H9 (cell line): ENCODE data around the gene GPBAR1. TPM values are rescaled to one million over a fixed set of nuclear protein-coding genes. Genes with fewer than 3 reads are reported as not detected.

Source experiments
- DNase-seq: peaks from one replicate; pipeline ENCODE4 v3.0.0-alpha.2; 2017
- H2AFZ ChIP-seq: one replicate; pipeline ENCODE4 v1.6.1; 2013; ENCODE audit warnings: mild to moderate bottlenecking, low read length, control low read depth, moderate library complexity
- H2AK5ac ChIP-seq: 2 replicates; pipeline ENCODE4 v1.6.1; 2013; ENCODE audit warnings: low read length, control low read depth, mixed read lengths; ENCODE audit not compliant: insufficient read length
- H2BK120ac ChIP-seq: one replicate; pipeline ENCODE4 v1.6.1; 2013; ENCODE audit warnings: low read depth, mild to moderate bottlenecking, low read length, control low read depth, inconsistent platforms; ENCODE audit not compliant: poor library complexity, severe bottlenecking
- H2BK12ac ChIP-seq: 2 replicates; pipeline ENCODE4 v1.6.1; 2013; ENCODE audit warnings: low read length, control low read depth, mixed read lengths, low read depth; ENCODE audit not compliant: insufficient read length
- H2BK15ac ChIP-seq: 2 replicates; pipeline ENCODE4 v1.6.1; 2013; ENCODE audit warnings: low read depth, low read length, control low read depth
- H2BK20ac ChIP-seq: one replicate; pipeline ENCODE4 v1.6.1; 2013; ENCODE audit warnings: low read depth, mild to moderate bottlenecking, low read length, control low read depth, inconsistent platforms; ENCODE audit not compliant: poor library complexity, severe bottlenecking
- H2BK5ac ChIP-seq: 2 replicates; pipeline ENCODE4 v1.6.1; 2013; ENCODE audit warnings: low read length, control low read depth, mixed read lengths; ENCODE audit not compliant: insufficient read length
- H3K14ac ChIP-seq: 2 replicates; pipeline ENCODE4 v1.6.1; 2013; ENCODE audit warnings: low read length, control low read depth; ENCODE audit not compliant: insufficient read depth
- H3K18ac ChIP-seq: 2 replicates; pipeline ENCODE4 v1.6.1; 2013; ENCODE audit warnings: low read depth, mild to moderate bottlenecking, mixed read lengths, low read length, control low read depth; ENCODE audit not compliant: insufficient read length
- H3K23ac ChIP-seq: 2 replicates; pipeline ENCODE4 v1.6.1; 2013; ENCODE audit warnings: low read length, control low read depth, mixed read lengths, low read depth; ENCODE audit not compliant: insufficient read length
- H3K23me2 ChIP-seq: 2 replicates; pipeline ENCODE4 v1.6.1; 2013; ENCODE audit warnings: low read depth, mild to moderate bottlenecking, mixed read lengths, low read length, control low read depth; ENCODE audit not compliant: insufficient read length, poor library complexity, severe bottlenecking
- H3K27ac ChIP-seq: 2 replicates; pipeline ENCODE4 v1.5.1; 2013; ENCODE audit warnings: low read length, control low read depth, mixed read lengths, low read depth; ENCODE audit not compliant: insufficient read length
- H3K27me3 ChIP-seq: 2 replicates; pipeline ENCODE4 v1.6.1; 2013; ENCODE audit warnings: low read length, control low read depth, inconsistent platforms; ENCODE audit not compliant: insufficient read depth
- H3K4ac ChIP-seq: 2 replicates; pipeline ENCODE4 v1.6.1; 2013; ENCODE audit warnings: low read depth, mild to moderate bottlenecking, control low read depth, inconsistent platforms, low read length, moderate library complexity
- H3K4me1 ChIP-seq: 2 replicates; pipeline ENCODE4 v1.6.1; 2013; ENCODE audit warnings: low read length, control low read depth, inconsistent platforms; ENCODE audit not compliant: insufficient read depth
- H3K4me2 ChIP-seq: 2 replicates; pipeline ENCODE4 v1.6.1; 2013; ENCODE audit warnings: low read length, control low read depth, mixed read lengths; ENCODE audit not compliant: insufficient read length, insufficient read depth
- H3K56ac ChIP-seq: 2 replicates; pipeline ENCODE4 v1.6.1; 2013; ENCODE audit warnings: low read depth, mild to moderate bottlenecking, mixed read lengths, low read length, control low read depth; ENCODE audit not compliant: insufficient read length
- H3K79me1 ChIP-seq: 2 replicates; pipeline ENCODE4 v1.6.1; 2013; ENCODE audit warnings: low read depth, mild to moderate bottlenecking, moderate library complexity, low read length, control low read depth, inconsistent platforms; ENCODE audit not compliant: insufficient read depth, poor library complexity, severe bottlenecking
- H3K79me2 ChIP-seq: 2 replicates; pipeline ENCODE4 v1.6.1; 2013; ENCODE audit warnings: low read length, control low read depth, inconsistent platforms; ENCODE audit not compliant: insufficient read depth
- H3K9ac ChIP-seq: 2 replicates; pipeline ENCODE4 v1.6.1; 2013; ENCODE audit warnings: low read length, control low read depth, mixed read lengths; ENCODE audit not compliant: insufficient read length; ENCODE audit errors: extremely low read depth
- H3K9me3 ChIP-seq: one replicate; pipeline ENCODE4 v1.6.1; 2013; ENCODE audit warnings: low read depth, low read length, inconsistent platforms; ENCODE audit not compliant: control insufficient read depth
- H3T11ph ChIP-seq: one replicate; pipeline ENCODE4 v1.6.1; 2013; ENCODE audit warnings: mild to moderate bottlenecking, low read length, control low read depth, inconsistent platforms
- H4K20me1 ChIP-seq: one replicate; pipeline ENCODE4 v1.6.1; 2013; ENCODE audit not compliant: control insufficient read depth, insufficient read length, insufficient read depth
- H4K5ac ChIP-seq: 2 replicates; pipeline ENCODE4 v1.6.1; 2013; ENCODE audit warnings: low read depth, mild to moderate bottlenecking, mixed read lengths, low read length, control low read depth; ENCODE audit not compliant: insufficient read length
- H4K8ac ChIP-seq: replicated peaks from 2 replicates; pipeline ENCODE4 v1.6.1; 2013; ENCODE audit warnings: low read length, control low read depth, mixed read lengths, low read depth; ENCODE audit not compliant: insufficient read length
- H4K91ac ChIP-seq: 2 replicates; pipeline ENCODE4 v1.6.1; 2013; ENCODE audit warnings: low read depth, mild to moderate bottlenecking, moderate library complexity, mixed read lengths, low read length, control low read depth; ENCODE audit not compliant: insufficient read length
- H3K27ac Mint-ChIP-seq, 3 experiments: 2 replicates in 2 of 3; 3 replicates in 1 of 3; pipeline ENCODE4 v1.8.0; 2020 to 2021; ENCODE audit warnings: mixed read lengths in 3 of 3, mild to moderate bottlenecking in 1 of 3, moderate library complexity in 1 of 3
- H3K27me3 Mint-ChIP-seq: 2 replicates; pipeline ENCODE4 v1.8.0; 2021; ENCODE audit warnings: low read depth, mild to moderate bottlenecking, moderate library complexity, mixed read lengths
- H3K36me3 Mint-ChIP-seq, 3 experiments: 2 replicates in 2 of 3; 3 replicates in 1 of 3; pipeline ENCODE4 v1.8.0; 2020 to 2021; ENCODE audit warnings: low read depth in 3 of 3, mixed read lengths in 3 of 3; ENCODE audit not compliant: insufficient read depth in 1 of 3
- H3K4me1 Mint-ChIP-seq, 2 experiments: 2 replicates each; pipeline ENCODE4 v1.8.0; 2020; ENCODE audit warnings: mixed read lengths in 2 of 2
- H3K4me3 Mint-ChIP-seq, 2 experiments: 2 replicates in 1 of 2; 3 replicates in 1 of 2; pipeline ENCODE4 v1.8.0; 2020 to 2021; ENCODE audit warnings: mild to moderate bottlenecking in 2 of 2, mixed read lengths in 2 of 2, moderate library complexity in 1 of 2
- H3K9me3 Mint-ChIP-seq, 2 experiments: 2 replicates in 1 of 2; 3 replicates in 1 of 2; pipeline ENCODE4 v1.8.0; 2020; ENCODE audit warnings: mild to moderate bottlenecking in 2 of 2, mixed read lengths in 2 of 2, moderate library complexity in 1 of 2
- WGBS: extraction: QIAGEN DNeasy Blood & Tissue Kit; methylation state at CpG from one replicate; pipeline ENCODE4 v1.1.7; 2013; ENCODE audit warnings: missing lambda C conversion rate, low lambda C conversion rate, mixed read lengths; ENCODE audit not compliant: insufficient read length; ENCODE audit errors: extremely low coverage; 5-methylcytosine and 5-hydroxymethylcytosine counted together
- total RNA-seq: library from RNA; stranded (reverse); gene quantifications from 2 replicates; pipeline ENCODE4 v1.2.1, GENCODE V29; 2021
- TF ChIP-seq, protein P1 (sequence below): fragments of 200-600 bp; sonication (generic); conservative IDR thresholded peaks from 3 replicates; pipeline ENCODE4 v1.8.0; 2021; ENCODE audit warnings: antibody characterized with exemption, mild to moderate bottlenecking

The GPBAR1 gene
- total RNA-seq, 1 experiment from 2014 or later: 0.44 TPM

DNA sequence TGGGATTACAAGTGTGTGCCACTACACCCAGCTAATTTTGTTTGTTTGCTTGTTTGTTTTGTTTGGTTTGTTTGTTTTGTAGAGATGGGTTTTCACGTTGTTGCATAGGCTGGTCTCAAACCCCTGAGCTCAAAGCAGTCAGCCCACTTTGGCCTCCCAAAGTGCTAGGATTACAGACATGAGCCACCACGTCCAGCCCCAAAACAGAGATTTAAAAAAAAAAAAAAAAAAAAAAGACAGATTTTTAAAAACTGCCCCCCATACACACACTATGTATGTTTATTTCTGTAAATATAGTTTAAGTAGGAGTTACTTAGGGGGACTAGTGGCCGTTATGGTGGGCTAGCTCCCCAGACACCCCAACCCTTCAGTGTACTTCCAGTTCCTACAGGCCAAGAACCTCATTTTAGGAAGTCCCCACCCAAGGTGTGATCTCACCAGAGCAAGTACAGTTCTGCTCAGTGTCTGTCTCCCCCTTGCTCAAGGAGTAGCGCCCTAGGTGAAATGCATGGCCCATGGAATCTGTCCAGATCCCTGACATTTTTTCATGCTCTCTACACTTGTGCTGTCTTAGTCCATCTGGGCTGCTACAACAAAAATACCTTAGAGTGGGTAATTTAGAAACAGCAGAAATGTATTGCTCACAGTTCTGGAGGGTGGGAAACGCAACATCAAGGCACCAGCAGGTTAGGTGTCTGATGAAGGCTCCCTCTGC is 33.1 kb downstream of the GPBAR1 start:
- Histone ChIP-seq H3K27me3 (no peaks in the 10 kb centered on the region), H2BK15ac (no peak overlapping the region), H2BK5ac (no peak overlapping the region), H3K56ac (no peak overlapping the region), H3K4me1 (0 out of 2 replicates have a peak, but pooled peaks cover 2% of the 10 kb centered on the region), H3K18ac (no peak overlapping the region), H2BK20ac (no peak overlapping the region), H3K27ac (no peak overlapping the region), H3K9me3 (no peaks in the 10 kb centered on the region), H3K23ac (no peak overlapping the region), H2AFZ (no peak overlapping the region), H3K9ac (no peak overlapping the region), H3K23me2 (peaks cover 7% of the 10 kb centered on the region), H4K91ac (no peak overlapping the region), H4K5ac (no peak overlapping the region), H3T11ph (no peak overlapping the region), H3K79me2 (no peaks in the 10 kb centered on the region), H2AK5ac (no peak overlapping the region), H2BK120ac (no peak overlapping the region), H4K8ac (no peak overlapping the region), H3K79me1 (no peaks in the 10 kb centered on the region), H4K20me1 (no peaks in the 10 kb centered on the region), H2BK12ac (no peak overlapping the region), H3K4ac (no peak overlapping the region), H3K14ac (no peak overlapping the region), H3K4me2 (no peak overlapping the region)
- DNase-seq: no peak
- Mint-ChIP-seq H3K27me3 (peaks cover 1% of the 10 kb centered on the region), H3K4me1 (peaks cover 44 to 50% of the 10 kb centered on the region in 2 experiments), H3K4me3 (no peak overlapping the region; a peak in 1 of 5 replicates), H3K36me3 (no peaks in the 10 kb centered on the region), H3K9me3 (no peaks in the 10 kb centered on the region), H3K27ac (no peak overlapping the region)
- WGBS: no CpG with 5 or more reads among the region's 5 CpGs
- TF ChIP-seq, protein P1, sequence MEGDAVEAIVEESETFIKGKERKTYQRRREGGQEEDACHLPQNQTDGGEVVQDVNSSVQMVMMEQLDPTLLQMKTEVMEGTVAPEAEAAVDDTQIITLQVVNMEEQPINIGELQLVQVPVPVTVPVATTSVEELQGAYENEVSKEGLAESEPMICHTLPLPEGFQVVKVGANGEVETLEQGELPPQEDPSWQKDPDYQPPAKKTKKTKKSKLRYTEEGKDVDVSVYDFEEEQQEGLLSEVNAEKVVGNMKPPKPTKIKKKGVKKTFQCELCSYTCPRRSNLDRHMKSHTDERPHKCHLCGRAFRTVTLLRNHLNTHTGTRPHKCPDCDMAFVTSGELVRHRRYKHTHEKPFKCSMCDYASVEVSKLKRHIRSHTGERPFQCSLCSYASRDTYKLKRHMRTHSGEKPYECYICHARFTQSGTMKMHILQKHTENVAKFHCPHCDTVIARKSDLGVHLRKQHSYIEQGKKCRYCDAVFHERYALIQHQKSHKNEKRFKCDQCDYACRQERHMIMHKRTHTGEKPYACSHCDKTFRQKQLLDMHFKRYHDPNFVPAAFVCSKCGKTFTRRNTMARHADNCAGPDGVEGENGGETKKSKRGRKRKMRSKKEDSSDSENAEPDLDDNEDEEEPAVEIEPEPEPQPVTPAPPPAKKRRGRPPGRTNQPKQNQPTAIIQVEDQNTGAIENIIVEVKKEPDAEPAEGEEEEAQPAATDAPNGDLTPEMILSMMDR: no peak
